Effector CD4-positive, alpha-beta T cell (primary cell): ENCODE results near the gene ZZZ3.
"Not testable (repeated sequence)": the region's sequence is repeated elsewhere in the genome, so short reads cannot be mapped to it uniquely, and the experiment has no call there.

Experiments used
- DNase-seq: peaks from one replicate; pipeline ENCODE4 v3.0.0-alpha.2; 2020
- total RNA-seq: gene quantifications from one replicate; lab custom pipeline; 2026; lab: John Stamatoyannopoulos, UW

The ZZZ3 gene
- total RNA-seq, result 110 reads per million, percentile 84 among the genes with 10 or more reads in this experiment

GRCh38 chr1:77682460-77683159 lies at the start of gene ZZZ3:
Gene ZZZ3, minus strand, starts transcription at chr1:77682658. Its CDS starts 49,304 bp downstream, at chr1:77633354.
- DNase-seq, result peak; percentile 93

GRCh38 chr1:77732090-77732489 lies 49.6 kb upstream of the ZZZ3 start:
- no peak for DNase-seq

GRCh38 chr1:77725706-77726105 lies 43.2 kb upstream of the ZZZ3 start:
- DNase-seq, result no peak

- no peak for DNase-seq
Observed at GRCh38 chr1:77718181-77718580, 35.7 kb upstream of the ZZZ3 start.

GRCh38 chr1:77716065-77716464 lies 33.6 kb upstream of the ZZZ3 start:
- no peak for DNase-seq

- DNase-seq, result no peak
Observed at GRCh38 chr1:77709727-77710126, 27.3 kb upstream of the ZZZ3 start.

GRCh38 chr1:77706321-77706720 lies 23.9 kb upstream of the ZZZ3 start:
- no peak for DNase-seq

- no peak for DNase-seq
Observed at GRCh38 chr1:77704736-77705135, 22.3 kb upstream of the ZZZ3 start.

- not testable (repeated sequence) for DNase-seq
Observed at GRCh38 chr1:77699673-77700072, 17.2 kb upstream of the ZZZ3 start.

GRCh38 chr1:77697441-77697840 lies 15.0 kb upstream of the ZZZ3 start:
- DNase-seq, result no peak

- no peak for DNase-seq
Observed at GRCh38 chr1:77688939-77689338, 6.5 kb upstream of the ZZZ3 start.

- no peak for DNase-seq
Observed at GRCh38 chr1:77687519-77687906, 5.1 kb upstream of the ZZZ3 start.

GRCh38 chr1:77686796-77687518 lies 4.5 kb upstream of the ZZZ3 start:
- DNase-seq, result no peak

- peak; percentile 86 for DNase-seq
Observed at GRCh38 chr1:77683160-77684148, 996 bp upstream of the ZZZ3 start.

- no peak for DNase-seq
Observed at GRCh38 chr1:77680173-77680572, 2.3 kb downstream of the ZZZ3 start.

- DNase-seq, result no peak
Observed at GRCh38 chr1:77678660-77679610, 3.5 kb downstream of the ZZZ3 start.

GRCh38 chr1:77674807-77675206 lies 7.7 kb downstream of the ZZZ3 start:
- DNase-seq, result not testable (repeated sequence)

- DNase-seq, result no peak
Observed at GRCh38 chr1:77673716-77674355, 8.6 kb downstream of the ZZZ3 start.

- DNase-seq, result no peak
Observed at GRCh38 chr1:77673030-77673429, 9.4 kb downstream of the ZZZ3 start.

GRCh38 chr1:77672374-77672773 lies 10.1 kb downstream of the ZZZ3 start:
- DNase-seq, result no peak

GRCh38 chr1:77671836-77672235 lies 10.6 kb downstream of the ZZZ3 start:
- DNase-seq, result no peak
